HUDEP-2 (cell line): ENCODE data around the gene CCR6.

Source experiments
- DNase-seq, 76 experiments: peaks; one replicate each; lab custom pipeline; 2025; ENCODE audit not compliant: unreplicated experiment in 76 of 76; lab: John Stamatoyannopoulos, UW

Gene CCR6

DNA sequence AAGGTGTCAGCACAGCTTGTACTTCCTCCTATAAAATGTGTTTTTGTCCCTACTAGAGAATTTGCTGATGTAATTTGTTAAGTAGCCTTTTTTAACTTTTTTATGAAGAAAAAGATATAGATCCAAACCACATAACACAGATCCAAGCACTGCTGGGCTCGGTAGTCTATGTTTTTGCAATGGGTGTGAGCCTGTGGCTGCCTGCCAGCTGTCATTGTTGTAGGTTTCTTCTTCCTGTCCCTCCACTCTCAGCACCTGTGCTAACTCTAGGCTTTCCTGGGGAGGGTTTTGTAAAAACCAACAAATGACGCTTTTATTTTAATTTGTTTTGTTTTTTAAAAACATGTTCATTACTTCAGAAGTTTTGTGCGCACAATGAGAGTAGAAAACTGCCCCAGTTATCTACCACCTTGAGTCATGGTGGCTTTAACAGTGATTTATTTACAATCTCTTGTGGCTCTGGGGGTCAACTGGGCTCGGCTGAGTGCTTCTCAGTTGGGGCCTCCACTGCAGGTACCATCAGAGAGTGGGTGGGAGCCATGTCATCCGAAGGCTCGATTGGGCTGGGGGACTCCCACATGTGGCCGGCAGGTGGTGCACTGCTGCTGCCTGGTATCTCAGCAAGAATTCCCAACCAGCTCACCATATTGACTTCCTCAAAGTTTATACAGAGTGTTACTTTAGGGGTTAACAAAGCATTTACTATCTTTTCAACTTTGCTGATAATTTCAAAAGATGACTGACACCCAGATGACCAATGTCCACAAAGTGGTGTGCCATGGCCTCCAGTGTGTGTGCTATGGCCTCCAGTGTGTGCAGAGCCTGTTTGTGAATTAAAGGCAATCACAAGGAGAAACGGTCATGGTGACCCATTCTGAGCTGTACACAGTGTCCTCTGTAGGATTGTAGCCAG lies 3.0 kb upstream of the CCR6 start:
- DNase-seq, result no peak

DNA sequence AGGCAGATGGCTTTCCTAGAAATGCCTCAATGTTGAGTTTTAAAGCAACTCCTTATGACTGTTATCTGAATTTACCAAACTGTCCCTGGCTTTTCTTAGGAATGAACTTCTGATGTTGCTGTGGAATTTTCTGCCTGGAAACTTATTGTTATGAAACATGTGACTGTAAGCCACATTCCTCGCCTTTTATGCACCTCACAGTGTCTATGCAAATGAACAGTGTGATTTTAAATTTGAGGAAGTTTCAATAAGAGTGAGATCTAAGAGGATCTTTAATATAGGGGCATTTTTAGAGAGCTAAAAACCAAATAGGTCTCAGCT lies 2.4 kb upstream of the CCR6 start:
- DNase-seq, result no peak

DNA sequence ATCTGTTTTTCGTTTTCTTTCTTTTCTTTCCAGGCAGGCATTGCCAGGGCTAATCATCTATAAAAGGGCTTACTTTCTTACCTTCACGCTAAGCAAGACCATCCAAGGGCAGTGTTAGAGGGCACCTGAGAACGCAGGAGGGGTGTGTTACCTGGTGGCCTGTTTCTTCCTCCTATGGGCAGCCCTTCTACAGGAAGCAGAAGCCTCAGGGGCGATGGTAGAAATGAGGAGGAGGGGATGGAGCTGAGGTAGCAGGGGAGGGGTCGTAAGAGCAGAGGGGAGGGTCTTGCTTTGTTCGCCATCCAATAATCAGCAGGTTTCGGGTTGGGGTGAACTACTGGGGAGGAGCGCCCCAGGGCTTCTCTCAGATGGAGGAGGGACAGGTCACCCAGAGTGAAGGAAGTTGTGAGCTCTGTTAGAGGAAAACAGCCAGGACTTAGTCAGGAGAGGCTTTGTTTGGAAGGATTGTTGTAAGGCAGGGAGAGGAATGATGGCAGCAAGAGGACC lies 1.5 kb upstream of the CCR6 start:
- DNase-seq, result no peak

DNA sequence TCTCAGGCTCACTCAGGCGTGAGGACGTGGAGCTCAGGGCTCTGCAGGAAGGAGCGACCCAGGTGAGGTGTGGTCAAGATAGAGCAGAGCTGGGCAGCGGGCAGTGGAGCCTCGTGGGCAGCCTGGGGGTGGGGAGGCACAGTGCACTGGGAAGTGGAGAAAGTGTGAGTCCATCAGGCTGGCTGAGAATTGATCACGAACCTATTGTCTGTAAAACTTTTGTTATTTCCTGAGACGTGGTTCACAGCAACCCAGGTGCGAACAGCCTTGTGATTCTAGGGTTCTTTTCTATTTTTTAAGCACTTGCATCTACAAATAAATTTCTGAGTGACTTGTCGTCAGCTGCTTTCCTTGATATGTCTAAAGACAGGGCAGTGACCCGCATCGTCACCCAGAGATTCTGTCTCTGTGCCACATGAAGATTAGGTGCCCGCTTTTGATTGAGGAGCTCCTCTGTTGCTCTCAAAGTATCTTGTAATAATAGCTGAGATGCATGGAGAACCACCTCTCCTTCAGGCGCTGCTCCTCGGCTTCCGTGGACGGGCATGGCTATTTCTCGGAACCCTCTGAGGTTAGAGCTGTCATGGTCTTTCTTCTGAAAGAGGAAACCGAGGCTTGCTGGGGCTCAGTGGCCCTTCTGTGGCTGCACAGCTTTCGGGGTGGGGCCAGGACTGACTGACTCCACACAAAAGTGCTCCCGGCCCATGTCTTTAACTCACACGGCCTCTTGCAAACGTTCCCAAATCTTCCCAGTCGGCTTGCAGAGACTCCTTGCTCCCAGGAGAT lies 662 bp upstream of the CCR6 start:
- no peak for DNase-seq

DNA sequence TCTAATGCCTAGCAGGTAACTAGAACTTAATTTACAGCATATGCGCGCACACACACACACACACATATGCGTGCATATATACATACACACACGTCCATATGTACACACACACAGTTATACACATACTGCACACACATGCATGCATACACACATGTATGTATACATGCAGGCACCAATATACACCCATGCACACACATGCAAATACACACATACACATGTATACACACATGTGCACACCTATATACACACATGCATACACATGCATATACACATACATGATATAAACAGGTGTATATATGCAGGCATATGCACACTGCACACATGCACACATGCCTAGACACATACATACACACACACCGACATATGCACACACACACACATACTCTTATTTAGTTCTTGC lies 1.9 kb downstream of the CCR6 start:
- no peak for DNase-seq

DNA sequence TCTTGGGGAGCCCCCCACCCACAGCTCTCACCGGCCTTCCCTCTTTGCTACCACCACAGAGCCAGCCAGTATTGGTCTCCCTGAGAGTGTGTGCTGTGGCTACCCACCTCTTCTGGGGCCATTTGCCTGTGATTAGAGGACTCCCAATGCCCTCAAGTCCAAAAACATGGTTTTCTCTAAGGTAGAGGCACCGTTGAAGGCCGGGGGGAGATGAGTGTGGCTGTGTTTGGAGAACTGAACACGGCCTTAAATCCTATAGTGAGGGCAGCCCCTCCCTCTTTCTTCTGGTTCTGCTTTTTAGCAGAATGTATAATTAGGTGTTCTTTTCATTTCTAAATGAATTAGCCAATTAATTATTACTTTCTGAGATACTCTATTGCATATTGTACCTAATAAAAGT lies 2.5 kb downstream of the CCR6 start:
- no peak for DNase-seq

DNA sequence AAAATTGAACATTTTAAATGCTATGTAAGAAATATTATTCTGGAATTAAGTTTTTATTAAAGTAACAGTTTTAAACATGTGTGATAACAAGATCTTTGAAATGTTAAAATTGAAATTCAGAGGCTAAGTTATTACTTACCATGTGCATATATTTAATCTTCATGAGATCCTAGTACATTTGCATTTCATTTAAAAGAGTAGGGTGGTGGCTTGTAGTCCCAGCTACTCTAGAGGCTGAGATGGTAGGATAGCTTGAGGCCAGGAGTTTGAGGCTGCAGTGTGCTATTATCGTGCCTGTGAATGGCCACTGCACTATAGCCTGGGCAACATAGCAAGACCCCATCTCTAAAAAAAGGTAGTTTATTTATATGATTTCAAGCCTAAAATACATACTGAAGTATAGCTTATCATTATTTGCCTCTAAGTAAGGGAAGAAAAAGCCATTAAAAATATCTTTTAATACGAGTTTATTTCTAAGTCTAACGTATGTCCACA lies 3.0 kb downstream of the CCR6 start:
- DNase-seq, result no peak

DNA sequence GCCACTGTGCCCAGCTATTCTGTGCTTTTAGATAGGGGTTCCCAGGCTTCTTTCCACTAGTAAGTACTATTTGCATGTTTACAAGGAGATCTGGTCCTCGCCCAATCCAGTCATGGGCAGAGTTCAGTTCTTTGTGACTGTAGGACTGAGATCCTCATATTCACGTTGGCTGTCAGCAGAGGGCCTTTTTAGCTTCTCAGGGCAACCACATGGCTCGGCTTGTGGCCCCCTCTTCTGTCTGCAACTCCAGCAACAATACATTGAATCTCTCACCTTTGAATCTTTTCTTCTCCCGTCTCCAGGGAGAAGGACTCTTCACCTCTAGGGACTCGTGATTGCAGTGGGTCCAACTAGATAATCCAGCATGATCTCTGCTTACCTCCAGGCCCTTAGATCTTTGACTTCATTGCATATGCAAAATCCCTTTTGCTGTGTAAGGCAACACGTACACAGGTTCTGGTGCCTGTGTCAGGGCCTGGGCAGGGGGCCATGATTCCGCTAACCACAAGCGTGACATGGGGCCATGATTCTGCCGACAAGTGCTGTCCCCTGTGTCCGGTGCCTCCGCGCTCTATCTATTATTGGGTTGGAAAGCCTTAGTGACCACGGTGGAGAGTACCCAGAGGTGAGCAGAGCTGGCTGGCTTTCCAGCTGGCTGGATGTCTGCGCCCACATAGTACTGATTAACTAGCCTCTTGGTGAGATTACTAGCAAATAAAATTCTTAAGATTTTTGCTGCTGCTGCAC lies 5.1 kb downstream of the CCR6 start:
- DNase-seq, result no peak

DNA sequence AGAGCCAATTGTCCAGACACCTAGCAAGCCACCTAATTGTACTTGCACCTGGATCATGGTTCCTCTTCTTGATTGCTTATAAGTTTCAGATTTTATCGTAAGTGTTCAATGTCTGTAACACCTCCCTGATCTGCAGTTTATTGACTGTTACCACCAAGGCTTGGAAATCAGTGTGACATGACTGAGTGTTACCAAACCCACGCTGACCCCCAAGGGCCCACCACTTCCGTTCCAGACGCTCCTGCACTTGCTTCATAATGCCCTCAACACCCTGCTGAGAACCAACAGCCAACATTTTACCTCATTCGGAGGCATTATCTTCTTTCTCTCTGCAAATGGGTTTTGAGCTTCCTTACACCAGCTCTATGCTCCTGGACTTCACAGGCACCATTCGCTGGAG lies 6.3 kb downstream of the CCR6 start:
- DNase-seq, result no peak

DNA sequence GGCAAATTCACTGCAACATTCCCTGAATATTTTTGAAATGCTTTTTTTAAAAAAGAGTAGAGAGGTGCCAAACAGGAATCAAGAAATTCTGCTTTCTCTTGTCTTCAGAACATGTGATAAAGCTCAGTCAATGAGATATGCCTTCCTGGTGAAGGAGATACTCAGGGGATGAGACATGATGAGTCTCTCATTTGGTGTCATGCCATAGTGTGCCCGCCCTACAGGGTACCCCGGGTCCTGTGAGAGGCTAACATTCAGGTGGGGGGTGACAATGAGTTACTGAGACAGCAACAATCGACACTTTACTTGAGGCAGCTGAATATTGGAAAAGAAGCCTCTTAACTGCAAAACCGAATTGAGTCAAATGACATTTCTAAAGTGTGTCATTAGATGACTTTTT lies 6.7 kb downstream of the CCR6 start:
- DNase-seq, result no peak

DNA sequence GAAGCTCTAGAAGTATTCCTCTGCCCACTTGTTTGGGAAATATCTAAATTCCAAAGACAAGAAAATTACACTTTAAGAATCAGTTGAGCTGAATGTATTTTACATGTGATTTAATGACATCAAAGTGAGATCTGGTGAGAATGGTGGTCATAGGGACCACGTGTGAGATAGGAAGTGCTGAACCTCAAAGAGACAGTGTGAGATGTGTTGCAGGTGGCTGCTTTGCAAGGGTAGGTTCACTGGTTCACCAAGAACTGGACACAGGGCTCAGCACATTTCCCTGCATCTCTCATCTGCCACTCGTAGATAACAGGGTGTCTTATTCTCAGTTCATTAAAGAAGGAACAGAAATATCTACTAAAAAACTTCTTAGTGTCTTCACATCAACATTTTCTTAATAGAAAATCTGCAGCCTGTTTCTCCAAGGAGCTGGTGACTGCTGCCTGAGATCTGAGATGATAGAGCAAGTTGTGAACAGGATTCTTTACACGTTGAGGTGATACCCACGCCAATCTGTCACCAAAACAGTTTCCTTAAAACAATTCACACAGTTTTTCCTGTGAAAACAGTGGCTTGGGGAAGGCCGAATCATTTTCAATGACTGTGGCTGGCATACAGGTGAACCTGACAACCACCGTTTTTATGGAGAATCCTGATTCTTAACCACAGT lies 7.2 kb downstream of the CCR6 start:
- DNase-seq, result no peak

DNA sequence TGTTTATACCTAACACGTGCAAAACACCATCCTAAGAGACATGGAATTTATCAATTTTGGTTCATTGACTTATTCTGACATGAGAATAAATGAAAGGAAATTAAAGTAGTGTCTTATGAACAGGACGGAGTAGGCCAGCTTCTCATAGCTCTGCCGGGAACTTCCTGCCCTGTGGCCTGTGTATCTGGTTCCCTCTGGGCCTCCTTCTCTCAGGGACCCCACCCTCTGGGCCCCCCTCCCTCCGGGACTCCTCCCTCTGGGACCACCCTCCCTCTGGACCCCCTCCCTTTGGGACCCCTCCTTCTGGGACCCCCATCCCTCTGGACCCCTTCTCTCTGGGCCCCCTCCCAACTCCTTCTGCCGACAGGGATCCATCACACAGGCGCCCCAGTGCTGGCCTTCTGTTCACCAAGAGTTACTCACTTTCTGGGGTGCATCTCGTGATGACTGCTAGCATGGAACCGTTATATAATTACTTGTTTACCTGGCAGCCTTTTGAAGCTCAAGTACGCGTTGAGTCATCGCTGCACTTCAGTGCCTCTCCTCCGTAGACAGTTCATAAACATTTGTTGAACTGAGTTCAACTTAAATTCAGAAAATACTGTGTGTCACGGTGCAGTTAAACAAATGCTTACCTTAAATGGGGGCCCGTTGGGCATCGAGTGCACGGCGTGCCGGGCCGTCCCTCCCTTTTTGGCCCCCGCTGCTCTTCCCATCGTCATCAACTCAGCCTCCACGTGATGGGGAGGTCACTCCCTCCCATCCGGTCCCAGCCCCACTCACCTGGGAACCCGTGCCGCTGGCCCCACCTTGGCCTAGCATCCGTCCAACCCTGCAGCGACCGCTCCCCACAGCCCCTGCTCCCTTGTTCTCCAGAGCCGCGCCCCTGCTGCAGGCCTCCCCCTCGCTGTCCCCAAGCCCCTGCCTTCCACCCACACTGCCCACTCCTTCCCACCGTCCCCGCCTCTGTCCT lies 8.1 kb downstream of the CCR6 start:
- DNase-seq, result no peak

DNA sequence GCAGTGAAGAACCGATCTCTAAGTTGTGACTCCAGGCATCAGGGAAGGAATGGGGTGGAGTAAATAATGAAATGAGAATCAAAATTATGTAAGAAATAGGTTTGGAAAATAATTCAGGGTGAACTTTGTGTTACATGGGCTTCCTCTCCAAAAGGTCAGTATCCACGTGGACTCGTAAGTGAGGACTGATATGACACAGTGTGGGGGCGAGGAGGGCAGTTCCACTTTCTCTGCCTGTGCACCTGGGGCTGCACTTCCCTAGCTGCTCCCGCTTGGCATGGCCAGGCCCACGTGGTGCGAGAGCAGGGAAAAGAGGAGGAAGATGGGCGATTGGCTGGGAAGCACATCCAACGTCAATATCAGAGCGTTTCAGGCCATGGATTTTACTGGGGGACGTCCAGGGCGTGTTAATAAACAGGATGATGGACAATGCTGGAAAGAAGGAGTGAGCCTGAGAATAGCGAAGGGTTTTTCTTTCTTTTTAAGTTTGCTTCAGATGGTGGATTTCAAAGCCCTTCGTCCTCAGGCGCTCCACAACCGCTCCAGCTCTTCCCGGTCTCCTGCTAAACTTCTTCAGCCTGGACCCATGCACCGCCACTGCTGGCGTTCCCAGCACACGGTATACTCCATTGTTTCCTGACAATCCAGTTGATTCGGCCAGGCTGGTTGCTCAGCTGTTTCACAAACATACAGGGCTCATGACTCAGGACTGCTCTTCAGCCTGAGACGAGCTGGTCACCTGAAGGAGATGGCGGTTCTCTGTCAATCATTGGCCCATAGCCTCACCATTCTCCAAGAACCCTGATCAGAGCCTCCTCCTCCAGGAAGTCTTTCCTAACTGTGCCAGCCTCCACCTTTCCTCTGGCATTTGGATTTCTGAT lies 11.8 kb downstream of the CCR6 start:
- DNase-seq, result no peak

DNA sequence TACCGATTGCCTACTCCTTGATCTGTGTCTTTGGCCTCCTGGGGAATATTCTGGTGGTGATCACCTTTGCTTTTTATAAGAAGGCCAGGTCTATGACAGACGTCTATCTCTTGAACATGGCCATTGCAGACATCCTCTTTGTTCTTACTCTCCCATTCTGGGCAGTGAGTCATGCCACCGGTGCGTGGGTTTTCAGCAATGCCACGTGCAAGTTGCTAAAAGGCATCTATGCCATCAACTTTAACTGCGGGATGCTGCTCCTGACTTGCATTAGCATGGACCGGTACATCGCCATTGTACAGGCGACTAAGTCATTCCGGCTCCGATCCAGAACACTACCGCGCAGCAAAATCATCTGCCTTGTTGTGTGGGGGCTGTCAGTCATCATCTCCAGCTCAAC lies 13.5 kb downstream of the CCR6 start:
- no peak for DNase-seq

DNA sequence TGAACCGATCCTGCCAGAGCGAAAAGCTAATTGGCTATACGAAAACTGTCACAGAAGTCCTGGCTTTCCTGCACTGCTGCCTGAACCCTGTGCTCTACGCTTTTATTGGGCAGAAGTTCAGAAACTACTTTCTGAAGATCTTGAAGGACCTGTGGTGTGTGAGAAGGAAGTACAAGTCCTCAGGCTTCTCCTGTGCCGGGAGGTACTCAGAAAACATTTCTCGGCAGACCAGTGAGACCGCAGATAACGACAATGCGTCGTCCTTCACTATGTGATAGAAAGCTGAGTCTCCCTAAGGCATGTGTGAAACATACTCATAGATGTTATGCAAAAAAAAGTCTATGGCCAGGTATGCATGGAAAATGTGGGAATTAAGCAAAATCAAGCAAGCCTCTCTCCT lies 14.2 kb downstream of the CCR6 start:
- no peak for DNase-seq

DNA sequence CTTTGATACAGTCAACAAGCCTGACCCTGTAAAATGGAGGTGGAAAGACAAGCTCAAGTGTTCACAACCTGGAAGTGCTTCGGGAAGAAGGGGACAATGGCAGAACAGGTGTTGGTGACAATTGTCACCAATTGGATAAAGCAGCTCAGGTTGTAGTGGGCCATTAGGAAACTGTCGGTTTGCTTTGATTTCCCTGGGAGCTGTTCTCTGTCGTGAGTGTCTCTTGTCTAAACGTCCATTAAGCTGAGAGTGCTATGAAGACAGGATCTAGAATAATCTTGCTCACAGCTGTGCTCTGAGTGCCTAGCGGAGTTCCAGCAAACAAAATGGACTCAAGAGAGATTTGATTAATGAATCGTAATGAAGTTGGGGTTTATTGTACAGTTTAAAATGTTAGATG lies 15.0 kb downstream of the CCR6 start:
- no peak for DNase-seq

DNA sequence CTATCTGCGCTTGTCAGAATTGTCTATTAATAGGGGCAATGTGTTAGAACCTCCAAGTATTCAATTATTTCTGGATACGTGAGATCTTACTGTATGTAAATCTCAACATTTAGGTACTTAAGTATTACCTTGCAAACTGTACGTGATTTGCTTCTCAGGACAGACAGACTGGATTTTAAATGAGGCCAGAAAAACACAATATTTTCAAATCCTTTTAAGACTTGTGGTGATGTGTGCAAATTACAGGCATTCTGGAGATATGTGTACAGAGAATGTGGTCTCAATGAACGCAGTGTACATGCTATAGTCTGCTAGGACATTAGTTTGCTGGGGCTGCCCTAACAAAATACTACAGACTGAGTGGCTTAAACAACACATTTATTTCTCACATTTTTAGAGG lies 16.9 kb downstream of the CCR6 start:
- no peak for DNase-seq
